Measurements from ENCODE around the gene CRB3. TPM values are rescaled to one million over a fixed set of nuclear protein-coding genes. Genes with fewer than 3 reads are reported as not detected.

The CRB3 gene
- total and polyA plus RNA-seq, 2 of the 4 experiments (the other 2 are of a cell fraction): not detected

DNA sequence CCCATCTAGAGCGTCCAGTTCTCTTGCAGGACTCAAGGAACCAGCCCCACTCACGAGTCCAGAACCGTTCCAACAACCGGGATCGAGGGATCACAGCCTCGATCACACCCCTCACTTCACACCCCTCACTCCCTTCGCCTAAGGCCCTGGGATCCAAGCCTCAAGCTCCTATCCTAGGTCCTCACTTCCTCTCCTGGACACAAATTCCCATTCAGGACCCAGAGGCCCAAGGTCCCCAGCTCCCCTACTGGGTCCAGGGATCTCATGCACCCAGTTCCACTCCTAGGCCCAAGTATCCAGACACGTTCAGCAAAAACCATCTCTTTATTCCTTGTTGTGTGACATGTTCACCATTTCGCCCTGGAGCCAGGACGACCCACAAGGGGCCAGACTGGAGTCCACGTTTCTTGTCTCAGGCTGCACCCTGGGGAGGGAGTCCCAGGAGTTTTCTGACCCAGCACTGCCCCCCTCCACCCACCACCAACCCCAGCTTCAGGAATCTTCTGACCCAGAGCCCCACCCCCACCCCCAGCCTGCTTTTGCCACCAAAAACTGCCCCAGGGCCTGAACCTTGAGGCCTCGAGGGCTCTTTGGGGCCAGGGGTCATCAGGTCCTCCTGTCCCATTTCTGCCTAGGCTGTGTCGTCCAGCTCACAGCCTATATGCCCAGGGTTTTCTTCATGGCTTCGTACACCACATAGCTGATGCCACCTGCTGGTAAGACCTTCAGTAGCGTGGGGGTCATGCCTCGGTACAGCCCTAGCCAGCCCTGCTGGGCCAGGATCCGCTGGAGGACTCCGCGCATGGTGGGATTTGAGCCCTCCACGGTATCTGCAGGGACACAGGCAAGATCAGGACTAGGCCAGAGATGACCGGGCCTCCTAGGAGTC, 38.1 kb upstream of the CRB3 start:
- BruUV-seq (replicated peaks): no TSS peak
- H3K4me2 ChIP-seq (ENCODE audit: low read depth, low read length): no peak overlapping the region
- H3K56ac ChIP-seq (ENCODE audit: extremely low read depth, insufficient read depth, low read length): no peak overlapping the region
- TF ChIP-seq, protein P1, sequence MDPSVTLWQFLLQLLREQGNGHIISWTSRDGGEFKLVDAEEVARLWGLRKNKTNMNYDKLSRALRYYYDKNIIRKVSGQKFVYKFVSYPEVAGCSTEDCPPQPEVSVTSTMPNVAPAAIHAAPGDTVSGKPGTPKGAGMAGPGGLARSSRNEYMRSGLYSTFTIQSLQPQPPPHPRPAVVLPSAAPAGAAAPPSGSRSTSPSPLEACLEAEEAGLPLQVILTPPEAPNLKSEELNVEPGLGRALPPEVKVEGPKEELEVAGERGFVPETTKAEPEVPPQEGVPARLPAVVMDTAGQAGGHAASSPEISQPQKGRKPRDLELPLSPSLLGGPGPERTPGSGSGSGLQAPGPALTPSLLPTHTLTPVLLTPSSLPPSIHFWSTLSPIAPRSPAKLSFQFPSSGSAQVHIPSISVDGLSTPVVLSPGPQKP (IDR thresholded peaks at IDR 0.05; ENCODE audit: borderline replicate concordance, low read depth, low read length): no peak
- TF ChIP-seq, protein P2, sequence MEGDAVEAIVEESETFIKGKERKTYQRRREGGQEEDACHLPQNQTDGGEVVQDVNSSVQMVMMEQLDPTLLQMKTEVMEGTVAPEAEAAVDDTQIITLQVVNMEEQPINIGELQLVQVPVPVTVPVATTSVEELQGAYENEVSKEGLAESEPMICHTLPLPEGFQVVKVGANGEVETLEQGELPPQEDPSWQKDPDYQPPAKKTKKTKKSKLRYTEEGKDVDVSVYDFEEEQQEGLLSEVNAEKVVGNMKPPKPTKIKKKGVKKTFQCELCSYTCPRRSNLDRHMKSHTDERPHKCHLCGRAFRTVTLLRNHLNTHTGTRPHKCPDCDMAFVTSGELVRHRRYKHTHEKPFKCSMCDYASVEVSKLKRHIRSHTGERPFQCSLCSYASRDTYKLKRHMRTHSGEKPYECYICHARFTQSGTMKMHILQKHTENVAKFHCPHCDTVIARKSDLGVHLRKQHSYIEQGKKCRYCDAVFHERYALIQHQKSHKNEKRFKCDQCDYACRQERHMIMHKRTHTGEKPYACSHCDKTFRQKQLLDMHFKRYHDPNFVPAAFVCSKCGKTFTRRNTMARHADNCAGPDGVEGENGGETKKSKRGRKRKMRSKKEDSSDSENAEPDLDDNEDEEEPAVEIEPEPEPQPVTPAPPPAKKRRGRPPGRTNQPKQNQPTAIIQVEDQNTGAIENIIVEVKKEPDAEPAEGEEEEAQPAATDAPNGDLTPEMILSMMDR (conservative IDR thresholded peaks at IDR 0.05; ENCODE audit: low read depth, low read length): no peak
- no peak for TF ChIP-seq NFE2L2 (IDR thresholded peaks at IDR 0.05; ENCODE audit: low read depth, low read length)
- TF ChIP-seq BHLHE40 (IDR thresholded peaks at IDR 0.05; ENCODE audit: low read depth, low read length): no peak
- TF ChIP-seq RFX5 (IDR thresholded peaks at IDR 0.05; ENCODE audit: low read depth, low read length): no peak
- no peak for TF ChIP-seq RAD21 (IDR thresholded peaks at IDR 0.05; ENCODE audit: low read length)
- TF ChIP-seq RCOR1 (IDR thresholded peaks at IDR 0.05; ENCODE audit: insufficient replicate concordance, low read length): no peak
- no peak for TF ChIP-seq MAFK (IDR thresholded peaks at IDR 0.05; ENCODE audit: low read depth, low read length)
- TF ChIP-seq MAZ (IDR thresholded peaks at IDR 0.05; ENCODE audit: borderline replicate concordance, low read depth, low read length): no peak
- no peak for TF ChIP-seq POLR2A (IDR thresholded peaks at IDR 0.05; ENCODE audit: low read depth, low read length)
- no peak for TF ChIP-seq CHD1 (IDR thresholded peaks at IDR 0.05; ENCODE audit: low read depth, low read length)
- TF ChIP-seq CEBPB (IDR thresholded peaks at IDR 0.05; ENCODE audit: low read depth, low read length): no peak
- TF ChIP-seq FOS (IDR thresholded peaks at IDR 0.05; ENCODE audit: low read depth, low read length): no peak
- TF ChIP-seq, protein P3, sequence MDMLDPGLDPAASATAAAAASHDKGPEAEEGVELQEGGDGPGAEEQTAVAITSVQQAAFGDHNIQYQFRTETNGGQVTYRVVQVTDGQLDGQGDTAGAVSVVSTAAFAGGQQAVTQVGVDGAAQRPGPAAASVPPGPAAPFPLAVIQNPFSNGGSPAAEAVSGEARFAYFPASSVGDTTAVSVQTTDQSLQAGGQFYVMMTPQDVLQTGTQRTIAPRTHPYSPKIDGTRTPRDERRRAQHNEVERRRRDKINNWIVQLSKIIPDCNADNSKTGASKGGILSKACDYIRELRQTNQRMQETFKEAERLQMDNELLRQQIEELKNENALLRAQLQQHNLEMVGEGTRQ (IDR thresholded peaks at IDR 0.05; ENCODE audit: low read depth, low read length): no peak

More for the DNA sequence above, 38.1 kb upstream of the CRB3 start:
- H3K79me1 ChIP-seq (ENCODE audit: low read depth in 1 of 2, low read length in 2 of 2): peaks cover 0 to 21% of the 10 kb centered on the region in 2 experiments; a peak in 2 of 4 replicates
- H3K9me3 ChIP-seq (ENCODE audit: control insufficient read depth, insufficient read depth, low read length): peaks cover 3% of the 10 kb centered on the region; the same call in 1 of the 2 replicates
- peaks cover 8% of the 10 kb centered on the region; the same call in 1 of the 2 replicates for H3K27me3 ChIP-seq (ENCODE audit: control insufficient read depth, insufficient read depth, low read length)
- peak overlapping the region; percentile 86 for H4K91ac ChIP-seq (ENCODE audit: insufficient read depth, low read depth, low read length)
- no peak overlapping the region for H3K23ac ChIP-seq (ENCODE audit: low read depth, low read length)
- peaks cover 2% of the 10 kb centered on the region; the same call in 1 of the 2 replicates for H3K4me1 ChIP-seq (ENCODE audit: control insufficient read depth, insufficient read depth, low read length)
- H3K9ac ChIP-seq (ENCODE audit: low read depth, low read length): no peak overlapping the region
- peak overlapping the region; percentile 57 for H3K14ac ChIP-seq (replicated peaks; ENCODE audit: low read depth, low read length)
- peak overlapping the region; percentile 10; the same call in 1 of the 2 replicates for H3K18ac ChIP-seq (ENCODE audit: low read depth, low read length)
- peaks cover 31% of the 10 kb centered on the region for H4K20me1 ChIP-seq (ENCODE audit: insufficient read depth, low read length)
- no peak overlapping the region; the same call in none of the 2 replicates for H2BK120ac ChIP-seq (ENCODE audit: low read depth, low read length)
- H2AK5ac ChIP-seq (ENCODE audit: low read depth, low read length): peak overlapping the region; percentile 72
- ATAC-seq (ENCODE audit: low read depth) (no peak), DNase-seq (no peak)
- peak overlapping the region; percentile 27; the same call in 1 of the 2 replicates for H2BK20ac ChIP-seq (ENCODE audit: low read depth, low read length)
- dilution Hi-C loops (cut with HindIII; ENCODE audit: low sequenced_read_pairs, unreplicated experiment) (no loop called here), intact Hi-C loops (cut with micrococcal nuclease) (loop anchor here (2.0 kb wide), 1 partner anchor 311 kb away; the partner anchor contains the start of gene GPR108), in situ Hi-C loops (cut with MboI; ENCODE audit: low sequenced_read_pairs) (no loop called here)
- CTCF ChIA-PET: no interaction called here
- peak overlapping the region; percentile 76 for H3K4ac ChIP-seq (ENCODE audit: low read depth, low read length)
- H2BK15ac ChIP-seq (ENCODE audit: low read depth, low read length): no peak overlapping the region
- 98% methylated on average over 10 of the region's 21 CpGs; no CpG with 5 or more reads in 1 of the 2 experiments for WGBS, 2 experiments (ENCODE audit: extremely low coverage in 2 of 2, insufficient read length in 1 of 2)
- no peak overlapping the region for H3K4me3 ChIP-seq (ENCODE audit: insufficient read depth, low read depth, low read length)
- peak overlapping the region; percentile 97 to 100 for H4K8ac ChIP-seq (ENCODE audit: low read depth in 2 of 2, low read length in 2 of 2)
- peaks cover 7% of the 10 kb centered on the region for H3K36me3 ChIP-seq (ENCODE audit: control insufficient read depth, insufficient read depth, low read length)
- POLR2A ChIA-PET (ENCODE audit: unreplicated experiment): no interaction called here
- H2AK9ac ChIP-seq (replicated peaks; ENCODE audit: low read depth, low read length, poor library complexity): peak overlapping the region; percentile 70
- H3K27ac ChIP-seq (ENCODE audit: insufficient read depth, low read length): peak overlapping the region; percentile 40
- peaks cover 3% of the 10 kb centered on the region; the same call in 1 of the 2 replicates for H3K9me1 ChIP-seq (ENCODE audit: insufficient read depth, low read length)
- H2AFZ ChIP-seq (replicated peaks; ENCODE audit: low read length, poor library complexity): peak overlapping the region; percentile 95
- peak overlapping the region; percentile 16 for H2BK5ac ChIP-seq (ENCODE audit: low read depth, low read length, poor library complexity, severe bottlenecking)
- peak overlapping the region; percentile 96 for H4K5ac ChIP-seq (ENCODE audit: low read depth, low read length)
